Stimulated activated CD4-positive, alpha-beta T cell treated with anti-CD3 and anti-CD28 coated beads, Interleukin-15, amount 100 ng/mL, for 48 hours (primary cell): Measurements from ENCODE around the gene OCA2.

Experiments used
- DNase-seq, 2 donors: peaks; one replicate each; pipeline ENCODE4 v3.0.0-alpha.2; 2020; ENCODE audit warnings: low read depth in 2 of 2

Gene OCA2

GRCh38 chr15:28120359-28120640 lies 21.2 kb upstream of the OCA2 start:
- DNase-seq = no peak

GRCh38 chr15:28118531-28118930 lies 19.4 kb upstream of the OCA2 start:
- no peak for DNase-seq

GRCh38 chr15:28118083-28118482 lies 19.0 kb upstream of the OCA2 start:
- DNase-seq = no peak

GRCh38 chr15:28117432-28117990 lies 18.4 kb upstream of the OCA2 start:
- no peak for DNase-seq

GRCh38 chr15:28116521-28117431 lies 17.7 kb upstream of the OCA2 start:
- DNase-seq = no peak

GRCh38 chr15:28115871-28116270 lies 16.8 kb upstream of the OCA2 start:
- DNase-seq = no peak

GRCh38 chr15:28114721-28115622 lies 15.9 kb upstream of the OCA2 start:
- DNase-seq = no peak

- no peak for DNase-seq
Measured at GRCh38 chr15:28114114-28114455, 15.0 kb upstream of the OCA2 start.

GRCh38 chr15:28113394-28114113 lies 14.4 kb upstream of the OCA2 start:
- no peak for DNase-seq

- DNase-seq = no peak
Measured at GRCh38 chr15:28112962-28113361, 13.8 kb upstream of the OCA2 start.

GRCh38 chr15:28112101-28112760 lies 13.1 kb upstream of the OCA2 start:
- DNase-seq = no peak

- DNase-seq = no peak
Measured at GRCh38 chr15:28111543-28111942, 12.4 kb upstream of the OCA2 start.

GRCh38 chr15:28110481-28110881 lies 11.4 kb upstream of the OCA2 start:
- no peak for DNase-seq

GRCh38 chr15:28109626-28110455 lies 10.7 kb upstream of the OCA2 start:
- no peak for DNase-seq

GRCh38 chr15:28107904-28108275 lies 8.8 kb upstream of the OCA2 start:
- DNase-seq = no peak

- DNase-seq = no peak
Measured at GRCh38 chr15:28107111-28107903, 8.2 kb upstream of the OCA2 start.

GRCh38 chr15:28106294-28107110 lies 7.4 kb upstream of the OCA2 start:
- DNase-seq = no peak

- DNase-seq = no peak
Measured at GRCh38 chr15:28105793-28106192, 6.7 kb upstream of the OCA2 start.

- DNase-seq = no peak
Measured at GRCh38 chr15:28105224-28105791, 6.2 kb upstream of the OCA2 start.
